Stimulated activated CD8-positive, alpha-beta memory T cell treated with anti-CD3 and anti-CD28 coated beads, Interleukin-12 subunit alpha, Interleukin-12 subunit beta, amount 100 ng/mL, for 4 hours (primary cell): ENCODE measurements around the gene KIF5B.
"Not testable (repeated sequence)": the region's sequence is repeated elsewhere in the genome, so short reads cannot be mapped to it uniquely, and the experiment has no call there.

Experiments used
- DNase-seq: peaks from one replicate; pipeline ENCODE4 v3.0.0-alpha.2; 2020; ENCODE audit warnings: low read depth

The KIF5B gene

GRCh38 chr10:32056136-32057035 lies at the start of gene KIF5B:
TSS of gene KIF5B (minus strand) at chr10:32056425. CDS start at chr10:32055973, 452 bp downstream.
- DNase-seq: peak; percentile 83

GRCh38 chr10:32105782-32106382 lies 49.7 kb upstream of the KIF5B start:
- DNase-seq: no peak

- DNase-seq: no peak
Measured at GRCh38 chr10:32104622-32105509, 48.6 kb upstream of the KIF5B start.

- no peak for DNase-seq
Measured at GRCh38 chr10:32104181-32104580, 48.0 kb upstream of the KIF5B start.

DNA sequence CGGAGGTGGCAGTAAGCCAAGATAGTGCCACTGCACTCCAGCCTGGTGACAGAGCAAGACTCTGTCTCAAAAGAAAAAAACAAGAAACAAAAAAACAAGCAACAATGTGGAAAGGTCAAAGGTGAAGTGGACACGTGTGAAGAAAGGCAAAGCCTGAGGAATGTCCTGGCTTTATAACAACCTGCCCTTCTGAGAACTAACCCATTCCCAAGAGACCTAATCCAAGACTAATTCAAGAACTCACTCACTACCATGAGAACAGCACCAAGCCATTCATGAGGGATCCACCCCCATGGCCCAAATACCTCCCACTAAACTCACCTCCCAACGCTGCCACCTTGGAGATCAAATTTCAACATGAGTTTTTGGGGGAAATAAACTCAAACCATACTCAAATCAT lies 47.5 kb upstream of the KIF5B start:
- no peak for DNase-seq

- not testable (repeated sequence) for DNase-seq
Measured at GRCh38 chr10:32098566-32099259, 42.5 kb upstream of the KIF5B start.

DNA sequence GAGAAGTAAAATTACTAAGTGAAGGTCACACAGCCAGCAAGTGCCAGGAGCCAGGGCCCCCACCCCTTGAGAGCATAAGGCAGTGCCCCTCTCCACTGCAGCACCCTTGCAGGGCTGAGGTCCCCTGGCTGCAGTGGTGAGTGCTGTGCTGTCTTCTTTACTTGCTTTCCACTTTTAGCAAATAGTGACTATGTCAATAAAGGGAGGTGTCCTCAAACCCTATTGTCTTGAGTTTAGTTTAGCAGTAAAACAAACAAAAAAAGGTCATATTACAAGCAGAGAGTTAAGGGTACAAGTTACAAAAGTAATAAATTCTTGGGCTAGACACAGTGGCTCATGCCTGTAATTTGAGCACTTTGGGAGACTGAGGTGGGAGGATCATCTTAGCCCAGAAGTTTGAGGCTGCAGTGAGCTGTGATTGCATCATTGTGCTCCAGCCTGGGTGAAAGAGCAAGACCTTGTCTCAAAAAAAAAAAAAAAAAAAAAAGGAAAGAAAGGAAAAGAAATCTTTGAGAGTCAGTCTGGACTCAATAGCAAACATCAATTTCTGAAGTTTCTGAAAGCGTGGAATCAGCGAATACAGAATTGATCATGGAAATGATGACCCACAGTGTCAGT lies 39.0 kb upstream of the KIF5B start:
- DNase-seq: no peak

- no peak for DNase-seq
Measured at GRCh38 chr10:32093650-32094049, 37.4 kb upstream of the KIF5B start.

DNA sequence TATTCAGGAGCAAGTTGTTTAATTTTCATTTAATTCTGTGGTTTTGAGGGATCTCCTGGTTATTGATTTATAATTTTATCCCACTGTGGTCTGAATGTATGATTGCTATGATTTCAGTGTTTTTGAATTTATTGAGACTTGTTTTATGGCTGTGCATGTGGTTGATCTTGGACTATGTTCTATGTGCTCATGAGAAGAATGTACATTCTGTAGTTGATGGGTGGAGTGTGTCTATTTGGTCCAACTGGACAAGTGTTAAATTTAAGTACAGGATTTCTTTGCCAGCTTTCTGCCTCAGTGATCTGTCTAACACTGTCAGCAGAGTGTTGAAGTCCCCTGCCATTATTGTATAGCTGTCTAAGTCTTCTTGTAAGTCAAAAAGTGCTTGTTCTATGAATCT lies 34.8 kb upstream of the KIF5B start:
- DNase-seq: no peak

DNA sequence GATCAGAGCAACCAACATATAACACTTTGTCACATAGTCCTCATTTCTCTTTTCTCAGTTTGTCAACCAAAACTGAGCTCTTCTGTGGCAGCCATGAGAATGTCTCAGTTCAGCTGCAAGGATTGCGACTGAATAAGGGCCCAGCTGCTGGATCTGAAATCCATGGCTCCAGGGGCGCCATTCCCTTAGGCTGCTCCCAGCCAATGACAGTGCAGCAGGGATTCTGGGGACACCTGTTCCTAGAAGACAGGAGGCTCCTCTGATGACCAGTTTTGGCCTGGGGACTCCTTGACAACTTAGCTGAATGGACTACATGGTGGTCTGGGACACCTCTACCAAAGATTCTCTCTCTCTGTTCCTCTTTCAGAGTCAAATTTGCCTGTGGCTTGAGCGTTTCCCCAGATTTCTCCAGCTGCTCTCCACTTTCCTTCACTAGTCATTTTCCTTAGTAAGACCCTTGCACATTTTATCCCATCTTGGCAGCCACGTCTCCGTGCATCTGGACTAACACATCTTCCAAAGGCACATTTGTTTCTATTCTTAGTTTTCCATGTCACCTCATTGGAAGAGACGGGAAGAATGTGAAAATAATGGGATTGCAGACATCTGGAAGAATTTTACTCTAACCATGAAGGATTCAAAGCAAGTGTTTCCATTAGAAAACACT lies 28.1 kb upstream of the KIF5B start:
- no peak for DNase-seq

GRCh38 chr10:32077896-32078485 lies 21.8 kb upstream of the KIF5B start:
- no peak for DNase-seq

GRCh38 chr10:32073659-32074058 lies 17.4 kb upstream of the KIF5B start:
- DNase-seq: no peak

- DNase-seq: no peak
Measured at GRCh38 chr10:32073128-32073527, 16.9 kb upstream of the KIF5B start.

DNA sequence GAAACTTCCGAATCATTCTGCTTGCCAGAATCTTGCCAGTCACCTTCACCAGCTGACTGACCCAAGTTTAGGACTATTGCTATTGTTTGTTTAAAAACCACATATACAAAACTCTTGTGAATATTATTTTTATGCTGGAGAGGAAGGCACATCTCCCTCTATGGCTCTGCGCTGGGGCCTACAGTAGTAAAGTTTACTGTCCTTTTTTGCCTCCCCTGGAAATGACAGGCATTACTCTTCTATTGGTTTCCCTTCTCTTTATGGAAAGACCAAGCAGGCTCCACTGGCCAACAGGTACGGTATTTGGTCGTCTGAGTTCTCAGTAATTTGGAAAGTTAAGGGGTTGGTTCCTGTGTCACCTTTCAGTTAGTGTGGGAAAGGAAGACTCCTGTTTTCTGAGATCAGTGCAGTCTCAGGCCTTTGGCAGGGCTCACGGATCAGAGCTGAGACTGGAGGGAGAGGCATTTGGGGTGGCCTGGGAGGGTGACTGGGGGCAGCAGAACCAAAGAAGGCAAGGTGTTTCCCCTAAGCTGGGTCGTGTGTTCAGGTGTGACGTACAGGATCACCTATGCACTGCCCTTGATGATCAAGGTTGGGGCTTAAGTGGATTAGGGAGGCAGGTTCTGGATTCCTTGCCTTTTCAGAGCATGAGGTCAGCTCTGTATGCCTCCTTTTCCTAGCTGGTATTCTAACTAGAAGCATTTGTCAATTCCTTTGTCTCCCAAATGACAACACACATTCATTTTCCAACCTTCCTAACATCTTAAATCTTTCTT lies 16.0 kb upstream of the KIF5B start:
- DNase-seq: no peak

DNA sequence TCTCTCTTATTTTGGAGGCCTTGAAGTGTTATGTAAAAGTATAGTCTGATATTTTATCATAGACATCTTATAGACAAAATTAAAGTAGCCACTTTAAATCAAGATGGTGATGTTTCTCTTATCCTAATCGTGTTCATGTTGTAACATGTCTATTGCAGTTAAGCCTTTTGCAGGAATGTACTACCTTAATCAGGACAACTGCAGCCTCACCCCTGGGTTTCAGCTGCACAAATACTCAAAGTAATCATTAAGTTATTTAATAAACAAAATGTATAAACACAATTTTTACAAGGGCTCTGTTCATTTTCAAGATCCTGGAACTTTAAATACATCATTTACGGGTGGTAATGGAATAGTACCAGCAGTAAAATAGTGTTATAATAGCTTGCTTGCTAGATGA lies 14.4 kb upstream of the KIF5B start:
- DNase-seq: no peak

GRCh38 chr10:32068569-32068968 lies 12.3 kb upstream of the KIF5B start:
- DNase-seq: no peak

DNA sequence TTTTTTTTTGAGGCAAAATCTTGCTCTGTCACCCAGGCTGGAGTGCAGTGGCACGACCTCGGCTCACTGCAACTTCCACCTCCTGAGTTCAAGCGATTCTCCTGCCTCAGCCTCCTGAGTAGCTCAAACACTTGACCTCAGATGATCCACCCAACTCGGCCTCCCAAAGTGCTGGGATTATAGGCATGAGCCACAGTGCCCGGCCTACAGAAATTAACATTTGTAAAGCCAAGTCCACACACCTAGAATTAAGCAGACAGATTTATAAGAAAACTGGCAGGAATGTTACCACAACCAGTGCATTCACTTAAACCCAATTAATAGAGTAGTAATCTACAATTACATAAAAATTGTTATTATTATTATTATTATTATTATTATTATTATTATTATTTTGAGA lies 11.7 kb upstream of the KIF5B start:
- not testable (repeated sequence) for DNase-seq

GRCh38 chr10:32065856-32066255 lies 9.6 kb upstream of the KIF5B start:
- no peak for DNase-seq

DNA sequence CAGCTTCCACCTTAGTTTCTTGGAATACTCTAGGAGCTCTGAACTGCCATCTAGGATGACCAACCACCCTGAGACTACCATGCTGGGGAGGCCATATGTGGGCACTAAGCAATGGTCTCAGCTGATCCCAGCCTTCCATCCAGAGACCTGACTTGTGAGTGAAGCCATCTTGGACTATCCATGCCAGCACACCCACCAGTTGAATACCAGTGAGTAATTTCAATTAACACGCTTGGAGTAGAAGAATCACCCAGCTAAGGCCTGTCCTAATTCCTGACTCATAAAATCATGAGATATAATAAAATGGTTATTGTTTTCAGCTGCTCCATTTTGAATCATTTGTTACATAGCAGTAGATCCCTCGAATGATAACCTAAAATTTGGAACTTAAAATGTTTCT lies 5.2 kb upstream of the KIF5B start:
- DNase-seq: no peak

DNA sequence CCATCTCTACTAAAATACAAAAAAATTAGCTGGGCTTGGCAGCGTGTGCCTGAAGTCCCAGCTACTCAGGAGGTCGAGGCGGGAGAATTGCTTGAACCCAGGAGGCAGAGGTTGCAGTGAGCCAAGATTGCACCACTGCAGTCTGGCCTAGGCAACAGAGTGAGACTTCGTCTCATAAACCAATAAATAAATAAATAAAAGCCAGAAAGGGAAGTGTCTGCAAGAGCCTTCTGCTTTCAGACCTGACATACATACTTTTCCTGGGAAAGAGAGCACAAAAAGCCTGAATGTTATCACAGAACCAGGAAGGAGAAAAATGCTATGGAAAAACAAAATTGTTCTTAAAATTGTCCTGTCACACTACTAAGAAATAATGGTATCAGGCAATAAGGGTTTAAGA lies 4.1 kb upstream of the KIF5B start:
- DNase-seq: no peak
